HEK293 (cell line): ENCODE results near the gene ACSS1.

Experiments used
- CTCF ChIA-PET: fragments of 350-600 bp; formaldehyde crosslinking; extraction: SDS; loops from one replicate; lab custom pipeline; 2021; ENCODE audit warnings: antibody characterized with exemption; lab: Yijun Ruan, JAX
- POLR2A ChIA-PET: fragments of 300-600 bp; formaldehyde crosslinking; extraction: SDS; loops from one replicate; lab custom pipeline; 2020; ENCODE audit warnings: antibody characterized with exemption, inconsistent platforms; lab: Yijun Ruan, JAX
- H3K27ac ChIP-seq: fragments of 200-500 bp; sonication (Bioruptor generic); 2 replicates; pipeline ENCODE4 v1.5.1; 2014; ENCODE audit warnings: low read depth, low read length, control low read depth, inconsistent platforms; ENCODE audit errors: extremely low read depth
- H3K36me3 ChIP-seq, 2 experiments: fragments of 200-500 bp in 1 of 2; sonication (Bioruptor generic) in 1 of 2; 1 replicate in 1 of 2; 2 replicates in 1 of 2; pipeline ENCODE4 v1.5.1; 2014 to 2017; ENCODE audit warnings: inconsistent platforms in 2 of 2, low read length in 2 of 2; ENCODE audit not compliant: control insufficient read depth in 2 of 2, insufficient read depth in 1 of 2
- H3K4me1 ChIP-seq: fragments of 200-500 bp; sonication (Bioruptor generic); 2 replicates; pipeline ENCODE4 v1.5.1; 2014; ENCODE audit warnings: mild to moderate bottlenecking, low read length, inconsistent platforms; ENCODE audit not compliant: control insufficient read depth, insufficient read depth
- H3K4me3 ChIP-seq: 2 replicates; pipeline ENCODE4 v1.5.1; 2011; ENCODE audit warnings: low read depth, mild to moderate bottlenecking, control low read depth, low read length, moderate library complexity
- H3K9me3 ChIP-seq: fragments of 200-500 bp; sonication (Bioruptor generic); 2 replicates; pipeline ENCODE4 v1.5.1; 2014; ENCODE audit warnings: low read depth, low read length, inconsistent platforms; ENCODE audit not compliant: control insufficient read depth, insufficient read depth
- ATF2 ChIP-seq: fragments of 450-650 bp; formaldehyde crosslinking; IDR thresholded peaks from 2 replicates; pipeline ENCODE4 v1.5.1; 2016; ENCODE audit warnings: missing biosample characterization, missing genetic modification characterization, low read depth
- BCL11B ChIP-seq: fragments of 450-650 bp; formaldehyde crosslinking; IDR thresholded peaks from 2 replicates; pipeline ENCODE4 v1.5.1; 2016; ENCODE audit warnings: low read depth, missing biosample characterization, missing genetic modification characterization
- GLIS1 ChIP-seq: fragments of 450-650 bp; formaldehyde crosslinking; IDR thresholded peaks from 2 replicates; pipeline ENCODE4 v1.5.1; 2016; ENCODE audit warnings: missing biosample characterization, missing genetic modification characterization
- PBX3 ChIP-seq: sonication (generic); formaldehyde crosslinking; IDR thresholded peaks from 2 replicates; pipeline ENCODE4 v1.8.1; 2022; ENCODE audit warnings: mild to moderate bottlenecking, moderate library complexity, missing genetic modification reagents
- YY2 ChIP-seq: fragments of 450-650 bp; formaldehyde crosslinking; IDR thresholded peaks from 2 replicates; pipeline ENCODE4 v1.5.1; 2016; ENCODE audit warnings: missing biosample characterization, missing genetic modification characterization
- ZBTB11 ChIP-seq: fragments of 450-650 bp; formaldehyde crosslinking; conservative IDR thresholded peaks from 2 replicates; pipeline ENCODE4 v1.5.1; 2016; ENCODE audit warnings: low read depth, missing biosample characterization, missing genetic modification characterization
- ZNF121 ChIP-seq: fragments of 450-650 bp; formaldehyde crosslinking; IDR thresholded peaks from 2 replicates; pipeline ENCODE4 v1.5.1; 2016; ENCODE audit warnings: missing biosample characterization, missing genetic modification characterization
- ZNF221 ChIP-seq: fragments of 450-650 bp; formaldehyde crosslinking; IDR thresholded peaks from 2 replicates; pipeline ENCODE4 v1.5.1; 2017; ENCODE audit warnings: missing biosample characterization, missing genetic modification characterization, borderline replicate concordance
- ZNF239 ChIP-seq: fragments of 450-650 bp; formaldehyde crosslinking; IDR thresholded peaks from 2 replicates; pipeline ENCODE4 v1.5.1; 2016; ENCODE audit warnings: missing biosample characterization, missing genetic modification characterization
- ZNF24 ChIP-seq: fragments of 450-650 bp; formaldehyde crosslinking; IDR thresholded peaks from 2 replicates; pipeline ENCODE4 v1.5.1; 2016; ENCODE audit warnings: missing biosample characterization, missing genetic modification characterization
- ZNF248 ChIP-seq: fragments of 450-650 bp; formaldehyde crosslinking; IDR thresholded peaks from 2 replicates; pipeline ENCODE4 v1.5.1; 2017; ENCODE audit warnings: missing biosample characterization, missing genetic modification characterization
- ZNF26 ChIP-seq: fragments of 450-650 bp; formaldehyde crosslinking; IDR thresholded peaks from 2 replicates; pipeline ENCODE4 v1.5.1; 2016; ENCODE audit warnings: missing biosample characterization, missing genetic modification characterization
- ZNF341 ChIP-seq: fragments of 450-650 bp; formaldehyde crosslinking; IDR thresholded peaks from 2 replicates; pipeline ENCODE4; 2016; ENCODE audit warnings: low read depth, missing biosample characterization, missing genetic modification characterization
- ZNF354C ChIP-seq: fragments of 450-650 bp; formaldehyde crosslinking; IDR thresholded peaks from 2 replicates; pipeline ENCODE4 v1.5.1; 2016; ENCODE audit warnings: missing biosample characterization, missing genetic modification characterization, low read depth, borderline replicate concordance
- ZNF362 ChIP-seq: fragments of 450-650 bp; formaldehyde crosslinking; IDR thresholded peaks from 2 replicates; pipeline ENCODE4 v1.5.1; 2016; ENCODE audit warnings: missing biosample characterization, missing genetic modification characterization
- ZNF626 ChIP-seq: fragments of 450-650 bp; sonication (Bioruptor Pico); formaldehyde crosslinking; IDR thresholded peaks from 2 replicates; pipeline ENCODE4 v1.5.1; 2018; ENCODE audit warnings: missing biosample characterization, missing genetic modification characterization, inconsistent platforms
- ZNF658 ChIP-seq: fragments of 450-650 bp; formaldehyde crosslinking; IDR thresholded peaks from 2 replicates; pipeline ENCODE4; 2016; ENCODE audit warnings: missing biosample characterization, missing genetic modification characterization

Gene ACSS1

GRCh38 chr20:25033924-25034300 is 24.0 kb downstream of the ACSS1 start:
- no peak for TF ChIP-seq ZNF24 (tag by site-specific recombination)
- TF ChIP-seq BCL11B, result no peak
- TF ChIP-seq ZNF121, result no peak
- no peak for TF ChIP-seq ZBTB11 (tag by site-specific recombination)
- no peak for TF ChIP-seq GLIS1 (tag by site-specific recombination)
- TF ChIP-seq ZNF354C (tag by site-specific recombination), result no peak
- TF ChIP-seq PBX3 (CRISPR knock-in tag), result no peak
- TF ChIP-seq YY2 (tag by site-specific recombination), result no peak
- no peak for TF ChIP-seq ZNF658
- no peak for TF ChIP-seq ZNF26 (tag by site-specific recombination)
- TF ChIP-seq ZNF248 (tag by site-specific recombination), result no peak
- TF ChIP-seq ATF2 (tag by site-specific recombination), result no peak
- no peak for TF ChIP-seq ZNF362 (tag by site-specific recombination)
- no peaks in the 10 kb centered on the region for H3K9me3 ChIP-seq
- ChIA-PET CTCF (interaction anchor here (0.7 to 0.9 kb wide), 2 partner anchors 24 to 31 kb away, joined by 3 read pairs; no protein-coding TSS in a partner anchor), POLR2A (no interaction called here)
- H3K4me1 ChIP-seq, result peaks cover 7% of the 10 kb centered on the region
- no peak overlapping the region for H3K4me3 ChIP-seq
- peaks cover 0 to 3% of the 10 kb centered on the region in 2 experiments; a peak in 1 of 3 replicates for H3K36me3 ChIP-seq
- H3K27ac ChIP-seq, result no peak overlapping the region

GRCh38 chr20:25033265-25033923 is 24.5 kb downstream of the ACSS1 start:
- H3K9me3 ChIP-seq, result no peaks in the 10 kb centered on the region
- peaks cover 7% of the 10 kb centered on the region for H3K4me1 ChIP-seq
- TF ChIP-seq ZNF221 (tag by site-specific recombination) (no peak), ZNF341 (tag by site-specific recombination) (peak; percentile 27; the same call in 1 of the 2 replicates), ZNF626 (no peak), ZNF239 (tag by site-specific recombination) (peak; percentile 92)
- ChIA-PET POLR2A (no interaction called here), CTCF (interaction anchor here (0.7 to 0.9 kb wide), 2 partner anchors 24 to 32 kb away, joined by 3 read pairs; no protein-coding TSS in a partner anchor)
- no peak overlapping the region for H3K27ac ChIP-seq
- no peak overlapping the region for H3K4me3 ChIP-seq
- peaks cover 0 to 3% of the 10 kb centered on the region in 2 experiments; a peak in 1 of 3 replicates for H3K36me3 ChIP-seq
